Neuronal stem cell (in vitro differentiated cells): ENCODE results near the gene RCVRN.

ENCODE experiments used
- DNase-seq: peaks from one replicate; pipeline ENCODE4 v3.0.0-alpha.2; 2013; ENCODE audit warnings: low spot score
- H2AFZ ChIP-seq: one replicate; pipeline ENCODE4 v1.6.1; 2013; ENCODE audit warnings: mild to moderate bottlenecking, low read length, inconsistent platforms
- H2AK5ac ChIP-seq: 2 replicates; pipeline ENCODE4 v1.6.1; 2013; ENCODE audit warnings: low read depth, mild to moderate bottlenecking, inconsistent platforms, low read length, moderate library complexity, mixed read lengths
- H2BK120ac ChIP-seq: 2 replicates; pipeline ENCODE4 v1.6.1; 2013; ENCODE audit warnings: low read depth, mild to moderate bottlenecking, inconsistent platforms, low read length, moderate library complexity, mixed read lengths
- H2BK12ac ChIP-seq: one replicate; pipeline ENCODE4 v1.6.1; 2013; ENCODE audit warnings: low read length, inconsistent platforms
- H2BK15ac ChIP-seq: 2 replicates; pipeline ENCODE4 v1.6.1; 2013; ENCODE audit warnings: mild to moderate bottlenecking, low read length, inconsistent platforms, mixed read lengths
- H2BK5ac ChIP-seq: one replicate; pipeline ENCODE4 v1.6.1; 2013; ENCODE audit warnings: inconsistent platforms, mild to moderate bottlenecking, low read length, moderate library complexity
- H3K14ac ChIP-seq: one replicate; pipeline ENCODE4 v1.6.1; 2013; ENCODE audit warnings: low read length, inconsistent platforms
- H3K18ac ChIP-seq: 2 replicates; pipeline ENCODE4 v1.6.1; 2013; ENCODE audit warnings: low read length, inconsistent platforms
- H3K23ac ChIP-seq: 2 replicates; pipeline ENCODE4 v1.6.1; 2013; ENCODE audit warnings: low read depth, mild to moderate bottlenecking, mixed read lengths, low read length, inconsistent platforms; ENCODE audit not compliant: poor library complexity
- H3K27ac ChIP-seq: replicated peaks from 3 replicates; pipeline ENCODE4 v1.5.1; 2013; ENCODE audit warnings: low read length, inconsistent platforms
- H3K27me3 ChIP-seq, 3 experiments: 2 replicates each; pipeline ENCODE4 v1.6.1; 2013; ENCODE audit warnings: low read length in 3 of 3, mild to moderate bottlenecking in 2 of 3, inconsistent platforms in 1 of 3, low read depth in 1 of 3, mixed read lengths in 1 of 3, moderate library complexity in 1 of 3; ENCODE audit not compliant: control insufficient read depth in 3 of 3, insufficient read depth in 3 of 3
- H3K36me3 ChIP-seq, 2 donors: replicated peaks in 1 of 2; 2 replicates each; pipeline ENCODE4 v1.6.1; 2013; ENCODE audit warnings: low read length in 2 of 2; ENCODE audit not compliant: control insufficient read depth in 2 of 2, insufficient read depth in 2 of 2
- H3K4ac ChIP-seq: 2 replicates; pipeline ENCODE4 v1.6.1; 2013; ENCODE audit warnings: inconsistent platforms, mild to moderate bottlenecking, low read length, moderate library complexity
- H3K4me1 ChIP-seq, 2 donors: 1 replicate in 1 of 2; 2 replicates in 1 of 2; pipeline ENCODE4 v1.6.1; 2013; ENCODE audit warnings: low read length in 2 of 2, low read depth in 1 of 2; ENCODE audit not compliant: control insufficient read depth in 2 of 2, insufficient read depth in 1 of 2
- H3K4me2 ChIP-seq: one replicate; pipeline ENCODE4 v1.6.1; 2013; ENCODE audit warnings: mild to moderate bottlenecking, low read length, inconsistent platforms; ENCODE audit not compliant: insufficient read depth, poor library complexity, severe bottlenecking
- H3K4me3 ChIP-seq, 2 donors: 2 replicates each; pipeline ENCODE4 v1.5.1; 2013; ENCODE audit warnings: low read length in 2 of 2, mild to moderate bottlenecking in 2 of 2, inconsistent platforms in 1 of 2, moderate library complexity in 1 of 2
- H3K79me1 ChIP-seq: one replicate; pipeline ENCODE4 v1.6.1; 2013; ENCODE audit warnings: low read depth, mild to moderate bottlenecking, inconsistent platforms, low read length, moderate library complexity
- H3K9ac ChIP-seq: one replicate; pipeline ENCODE4 v1.6.1; 2013; ENCODE audit warnings: mild to moderate bottlenecking, low read depth, low read length, inconsistent platforms; ENCODE audit not compliant: poor library complexity
- H3K9me3 ChIP-seq, 2 donors: replicated peaks in 1 of 2; 2 replicates each; pipeline versions ENCODE3 to v1.6.1; 2013; ENCODE audit warnings: low read length in 2 of 2, mild to moderate bottlenecking in 2 of 2, inconsistent platforms in 1 of 2, low read depth in 1 of 2, mixed read lengths in 1 of 2, moderate library complexity in 1 of 2; ENCODE audit not compliant: control insufficient read depth in 2 of 2, insufficient read depth in 1 of 2
- H4K8ac ChIP-seq: one replicate; pipeline ENCODE4 v1.6.1; 2013; ENCODE audit warnings: low read depth, mild to moderate bottlenecking, inconsistent platforms, low read length, moderate library complexity
- H4K91ac ChIP-seq: one replicate; pipeline ENCODE4 v1.6.1; 2013; ENCODE audit warnings: low read length, low read depth, mild to moderate bottlenecking, inconsistent platforms; ENCODE audit not compliant: poor library complexity
- WGBS, 2 donors: extraction: QIAGEN DNeasy Blood & Tissue Kit; methylation state at CpG; one replicate each; pipeline ENCODE4 v1.1.7; 2013; ENCODE audit warnings: missing lambda C conversion rate in 2 of 2, mixed read lengths in 1 of 2; ENCODE audit not compliant: insufficient read length in 2 of 2, insufficient replicate concordance in 1 of 2; ENCODE audit errors: extremely low coverage in 2 of 2; 5-methylcytosine and 5-hydroxymethylcytosine counted together

The RCVRN gene

DNA sequence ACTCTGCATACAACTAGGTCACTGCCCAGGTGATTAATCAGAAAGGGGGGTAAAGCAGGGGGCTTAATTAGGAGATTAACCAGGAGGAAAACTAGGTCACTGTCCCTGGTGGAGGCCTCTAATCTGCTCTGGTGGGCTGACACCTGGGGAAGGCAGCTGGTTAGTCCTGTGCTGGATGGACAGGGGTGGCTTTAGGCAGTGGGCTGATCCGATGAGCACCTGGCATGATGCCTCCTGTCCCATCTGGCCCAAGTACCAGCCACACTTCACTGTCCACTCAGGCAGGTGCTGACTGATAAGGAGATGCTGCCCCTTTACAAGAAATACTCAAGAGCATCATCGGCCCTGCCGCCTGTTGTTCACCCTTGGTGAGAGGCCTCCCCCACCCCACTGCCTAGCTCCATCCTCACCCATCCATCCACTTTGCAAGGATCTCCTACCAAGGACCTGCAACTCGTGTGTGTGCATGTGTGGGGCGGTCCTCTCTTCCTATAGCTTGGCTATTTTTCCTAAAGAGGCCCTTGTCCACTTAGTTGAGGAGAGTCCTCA is 13.8 kb upstream of the RCVRN start:
- Histone ChIP-seq H3K79me1 (no peaks in the 10 kb centered on the region), H3K14ac (no peak overlapping the region), H3K9ac (no peak overlapping the region), H3K4ac (no peak overlapping the region), H2BK5ac (no peak overlapping the region), H3K4me3 (no peak overlapping the region), H2AFZ (no peak overlapping the region), H2BK12ac (no peak overlapping the region), H2AK5ac (no peak overlapping the region), H3K36me3 (no peaks in the 10 kb centered on the region), H3K4me1 (peaks cover 0 to 2% of the 10 kb centered on the region in 2 donors), H3K18ac (no peak overlapping the region), H3K4me2 (no peak overlapping the region), H2BK120ac (no peak overlapping the region), H2BK15ac (no peak overlapping the region), H3K27ac (no peak overlapping the region), H3K27me3 (no peaks in the 10 kb centered on the region), H4K91ac (no peak overlapping the region), H4K8ac (no peak overlapping the region), H3K23ac (no peak overlapping the region), H3K9me3 (no peaks in the 10 kb centered on the region)
- DNase-seq: no peak
- no CpG with 5 or more reads among the region's 5 CpGs for WGBS, 2 donors

DNA sequence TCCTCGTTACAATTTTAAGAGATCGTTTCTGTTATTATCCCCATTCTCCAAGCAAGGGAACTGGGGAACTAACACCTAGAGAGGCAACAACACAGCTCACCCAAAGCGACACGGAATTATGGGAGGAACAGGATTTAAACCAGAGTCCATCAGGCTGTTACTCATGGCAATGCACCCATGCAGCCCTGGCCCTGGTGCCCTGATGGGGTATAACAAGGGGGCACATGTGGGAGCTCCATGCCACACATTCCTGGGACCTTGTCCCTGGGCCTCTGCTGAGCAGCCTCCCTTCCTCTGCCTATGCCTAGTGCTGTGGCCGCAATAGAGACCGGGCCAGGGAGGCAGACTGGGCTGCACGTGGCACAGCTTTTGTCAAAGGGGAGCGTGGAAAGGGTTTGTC is 13.3 kb upstream of the RCVRN start:
- Histone ChIP-seq H4K91ac (no peak overlapping the region), H2AFZ (no peak overlapping the region), H2BK12ac (no peak overlapping the region), H3K18ac (no peak overlapping the region), H3K23ac (peak overlapping the region; percentile 37), H4K8ac (no peak overlapping the region), H3K4me3 (peak overlapping the region in 1 of 2 donors; percentile 18), H3K4me2 (no peak overlapping the region), H3K9ac (no peak overlapping the region), H2BK5ac (no peak overlapping the region), H2BK15ac (no peak overlapping the region), H3K27ac (no peak overlapping the region), H3K9me3 (no peaks in the 10 kb centered on the region), H2BK120ac (no peak overlapping the region), H2AK5ac (no peak overlapping the region), H3K27me3 (no peaks in the 10 kb centered on the region), H3K4ac (no peak overlapping the region), H3K79me1 (no peaks in the 10 kb centered on the region), H3K36me3 (no peaks in the 10 kb centered on the region), H3K14ac (no peak overlapping the region), H3K4me1 (peaks cover 0 to 2% of the 10 kb centered on the region in 2 donors)
- DNase-seq: no peak
- no CpG with 5 or more reads among the region's 8 CpGs for WGBS, 2 donors

DNA sequence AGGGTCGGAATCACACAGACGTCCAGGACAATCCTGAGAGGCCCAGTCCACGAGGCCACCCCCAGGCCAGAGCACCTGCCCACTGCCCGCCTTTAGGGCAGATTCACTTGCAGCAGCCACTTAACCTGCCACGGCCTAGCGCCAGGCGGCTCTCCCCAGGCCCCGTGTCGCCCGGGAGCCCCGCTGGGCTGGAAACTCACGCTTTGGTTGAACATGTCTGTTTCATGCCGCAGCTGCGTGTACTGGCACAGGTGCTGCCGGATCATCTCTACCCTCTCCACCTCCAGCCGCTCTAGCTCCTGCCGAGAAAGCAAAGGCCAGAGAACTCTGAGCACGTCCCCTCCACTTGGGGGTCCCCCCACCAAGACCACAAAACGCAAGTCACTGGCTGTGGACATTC is 12.7 kb upstream of the RCVRN start:
- Histone ChIP-seq H3K14ac (peak overlapping the region; percentile 21), H3K9me3 (no peaks in the 10 kb centered on the region), H3K23ac (no peak overlapping the region), H3K4ac (no peak overlapping the region), H2BK5ac (no peak overlapping the region), H2AK5ac (no peak overlapping the region), H3K79me1 (no peaks in the 10 kb centered on the region), H3K4me1 (peaks cover 0 to 2% of the 10 kb centered on the region in 2 donors), H2BK120ac (no peak overlapping the region), H3K4me2 (no peak overlapping the region), H3K18ac (no peak overlapping the region), H3K4me3 (no peak overlapping the region), H2BK15ac (no peak overlapping the region), H3K27me3 (no peaks in the 10 kb centered on the region), H4K91ac (no peak overlapping the region), H3K36me3 (no peaks in the 10 kb centered on the region), H2AFZ (no peak overlapping the region), H4K8ac (peak overlapping the region; percentile 54), H2BK12ac (no peak overlapping the region), H3K9ac (no peak overlapping the region), H3K27ac (no peak overlapping the region)
- no peak for DNase-seq
- no CpG with 5 or more reads among the region's 19 CpGs for WGBS, 2 donors

DNA sequence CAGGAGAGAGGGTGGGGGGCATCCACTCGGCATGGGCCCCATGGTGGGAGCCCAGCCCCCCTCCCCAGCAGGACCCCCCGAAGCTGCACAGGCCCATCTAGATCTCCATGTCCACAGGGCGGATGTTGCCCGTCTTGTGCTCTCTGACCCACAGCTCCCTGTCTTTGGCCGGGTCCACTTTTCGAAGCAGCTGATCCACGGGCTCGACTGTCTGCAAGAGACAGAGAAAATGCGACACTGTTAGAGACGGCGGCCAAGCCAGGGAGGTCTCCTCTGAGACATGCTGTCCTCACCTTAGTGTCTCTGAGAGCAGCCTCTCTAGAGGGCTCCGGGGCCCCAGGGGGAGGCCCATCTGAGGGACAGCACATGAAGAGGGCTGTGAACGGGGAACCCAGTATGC is 12.1 kb upstream of the RCVRN start:
- Histone ChIP-seq H3K36me3 (no peaks in the 10 kb centered on the region), H2BK15ac (no peak overlapping the region), H2BK120ac (no peak overlapping the region), H3K79me1 (no peaks in the 10 kb centered on the region), H2BK5ac (no peak overlapping the region), H3K23ac (no peak overlapping the region), H3K14ac (no peak overlapping the region), H3K27me3 (no peaks in the 10 kb centered on the region), H2BK12ac (no peak overlapping the region), H3K18ac (no peak overlapping the region), H3K9me3 (no peaks in the 10 kb centered on the region), H3K27ac (no peak overlapping the region), H3K9ac (no peak overlapping the region), H4K91ac (no peak overlapping the region), H3K4me1 (peaks cover 0 to under 1% of the 10 kb centered on the region in 2 donors), H2AK5ac (no peak overlapping the region), H3K4me3 (no peak overlapping the region), H4K8ac (no peak overlapping the region), H3K4me2 (no peak overlapping the region), H2AFZ (no peak overlapping the region), H3K4ac (no peak overlapping the region)
- WGBS, 2 donors: no CpG with 5 or more reads among the region's 13 CpGs
- DNase-seq: no peak
